Measurements from ENCODE around the gene KDM4D.

Gene KDM4D

DNA sequence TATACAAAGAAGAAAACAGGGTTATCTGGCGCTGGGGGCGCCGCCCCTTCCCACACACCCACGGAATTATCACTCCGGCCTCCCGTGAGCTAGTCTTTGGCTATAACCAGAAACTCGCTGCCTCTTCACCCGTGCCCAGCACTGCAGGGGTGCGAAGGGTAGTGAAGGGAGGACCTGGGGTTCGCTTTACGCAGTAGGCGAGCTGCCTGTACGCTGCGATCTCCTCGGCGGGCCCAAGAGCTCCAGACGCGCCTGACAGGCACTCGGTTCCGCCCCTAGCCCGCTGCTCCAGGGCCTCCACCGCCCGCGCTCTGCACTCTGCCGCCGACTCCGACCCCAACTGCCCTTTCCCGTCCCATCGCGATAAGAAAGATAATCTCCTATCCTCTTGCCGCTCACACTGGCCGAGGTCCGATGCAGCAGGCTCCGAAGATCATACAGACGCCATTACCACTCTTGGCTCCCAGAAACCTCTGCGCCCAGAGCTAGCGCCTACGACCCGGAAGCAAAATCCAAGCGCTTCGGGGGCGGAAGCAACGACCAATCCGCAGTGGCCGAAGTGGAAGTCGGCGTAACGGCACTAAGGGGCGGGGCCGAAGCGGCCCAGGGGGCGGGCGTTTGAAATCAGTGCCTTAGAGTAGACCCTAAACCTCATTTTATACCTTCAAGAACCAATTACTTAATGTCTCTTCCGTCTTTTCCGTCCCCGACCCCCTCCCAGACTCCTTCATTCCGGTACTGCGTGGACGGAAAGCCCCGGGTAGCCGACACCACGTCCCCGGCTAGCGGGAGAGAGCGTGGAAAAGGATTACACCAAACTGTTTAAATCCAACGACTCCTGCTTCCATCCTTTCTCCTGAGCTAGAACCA lies at the start of gene KDM4D, which contains the start of gene CWC15:
TSS of gene KDM4D (plus strand) at position 611 of the 870 bp plus-strand sequence. CDS start 23,664 bp downstream, outside the sequence.
TSS of gene CWC15 (minus strand) at position 458 of the 870 bp plus-strand sequence. CDS start 1,371 bp downstream, outside the sequence.
- TF ChIP-seq, protein P1, sequence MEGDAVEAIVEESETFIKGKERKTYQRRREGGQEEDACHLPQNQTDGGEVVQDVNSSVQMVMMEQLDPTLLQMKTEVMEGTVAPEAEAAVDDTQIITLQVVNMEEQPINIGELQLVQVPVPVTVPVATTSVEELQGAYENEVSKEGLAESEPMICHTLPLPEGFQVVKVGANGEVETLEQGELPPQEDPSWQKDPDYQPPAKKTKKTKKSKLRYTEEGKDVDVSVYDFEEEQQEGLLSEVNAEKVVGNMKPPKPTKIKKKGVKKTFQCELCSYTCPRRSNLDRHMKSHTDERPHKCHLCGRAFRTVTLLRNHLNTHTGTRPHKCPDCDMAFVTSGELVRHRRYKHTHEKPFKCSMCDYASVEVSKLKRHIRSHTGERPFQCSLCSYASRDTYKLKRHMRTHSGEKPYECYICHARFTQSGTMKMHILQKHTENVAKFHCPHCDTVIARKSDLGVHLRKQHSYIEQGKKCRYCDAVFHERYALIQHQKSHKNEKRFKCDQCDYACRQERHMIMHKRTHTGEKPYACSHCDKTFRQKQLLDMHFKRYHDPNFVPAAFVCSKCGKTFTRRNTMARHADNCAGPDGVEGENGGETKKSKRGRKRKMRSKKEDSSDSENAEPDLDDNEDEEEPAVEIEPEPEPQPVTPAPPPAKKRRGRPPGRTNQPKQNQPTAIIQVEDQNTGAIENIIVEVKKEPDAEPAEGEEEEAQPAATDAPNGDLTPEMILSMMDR (IDR thresholded peaks at IDR 0.05), result no peak
- peaks cover 32 to 35% (median 33%) of the 10 kb centered on the region in 3 donors for H3K36me3 ChIP-seq
- peak; percentile 94 to 97 for DNase-seq
- peak within 1 kb of the TSS; percentile 74 to 87 for H3K4me3 ChIP-seq
- H3K9me3 ChIP-seq, result no peaks in the 10 kb centered on the region
- H3K27me3 ChIP-seq, result no peaks in the 10 kb centered on the region
- intact Hi-C loops (cut with DNase I; ENCODE audit: low total_unique reads), result loop anchor here (5.0 to 10.0 kb wide), 3 partner anchors 179 to 1309 kb away; partner anchors contain the start of gene CEP295
- H3K4me1 ChIP-seq, result peaks cover 0 to 16% (median 10%) of the 10 kb centered on the region in 4 donors
- peak within 1 kb of the TSS; percentile 77 to 86 for H3K27ac ChIP-seq

DNA sequence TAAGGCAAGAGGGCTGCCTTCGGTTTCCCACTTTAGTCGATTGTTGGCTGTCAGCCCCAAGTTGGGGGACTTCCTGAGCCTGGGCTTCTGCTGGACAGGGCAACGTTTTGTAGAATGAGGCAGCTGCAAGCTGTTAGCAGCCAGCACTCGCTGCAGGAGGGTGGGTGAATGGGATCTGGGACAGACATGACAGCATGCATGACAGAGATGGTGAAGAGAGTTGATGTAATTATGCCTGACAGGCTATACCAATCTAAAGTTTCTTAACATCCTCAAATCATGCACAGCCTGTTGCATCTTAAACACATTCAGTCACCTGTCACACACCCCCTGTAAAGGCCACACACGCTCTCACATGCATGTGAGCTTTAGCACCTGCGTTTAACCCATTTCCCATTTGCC lies 49.3 kb upstream of the KDM4D start:
- no peaks in the 10 kb centered on the region for H3K27me3 ChIP-seq
- no peaks in the 10 kb centered on the region for H3K9me3 ChIP-seq
- no peaks in the 10 kb centered on the region for H3K36me3 ChIP-seq
- peaks cover 0 to 36% (median 28%) of the 10 kb centered on the region in 4 donors for H3K4me1 ChIP-seq
- no peak overlapping the region for H3K4me3 ChIP-seq
- H3K27ac ChIP-seq, result no peak overlapping the region
- intact Hi-C loops (cut with DNase I; ENCODE audit: low total_unique reads), result no loop called here
- DNase-seq, result no peak
- TF ChIP-seq, protein P1 (IDR thresholded peaks at IDR 0.05), result no peak

DNA sequence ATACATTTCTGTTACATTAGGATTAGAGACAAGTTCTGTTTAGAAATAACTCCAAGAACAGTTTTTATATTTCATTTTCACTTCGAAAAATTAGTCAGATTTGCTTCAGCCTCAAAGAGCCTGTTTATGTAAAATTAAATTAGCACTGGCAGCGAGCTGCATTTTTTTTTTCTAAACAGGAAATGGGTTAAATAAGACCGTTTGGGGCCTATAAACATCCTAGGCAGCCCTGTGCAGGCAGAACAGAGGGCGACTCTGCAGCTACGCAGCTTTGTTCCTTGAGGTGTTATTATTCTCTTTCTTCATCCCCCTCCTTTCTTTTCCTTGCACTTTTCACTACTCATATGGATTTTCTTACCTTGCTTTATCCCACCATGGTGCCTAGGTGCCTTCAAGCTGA lies 48.9 kb upstream of the KDM4D start:
- Histone ChIP-seq H3K9me3 (no peaks in the 10 kb centered on the region), H3K36me3 (no peaks in the 10 kb centered on the region), H3K27me3 (no peaks in the 10 kb centered on the region), H3K4me1 (peaks cover 0 to 37% (median 30%) of the 10 kb centered on the region in 4 donors), H3K4me3 (no peak overlapping the region), H3K27ac (no peak overlapping the region)
- intact Hi-C loops (cut with DNase I; ENCODE audit: low total_unique reads), result no loop called here
- DNase-seq, result no peak
- TF ChIP-seq, protein P1 (IDR thresholded peaks at IDR 0.05), result no peak

DNA sequence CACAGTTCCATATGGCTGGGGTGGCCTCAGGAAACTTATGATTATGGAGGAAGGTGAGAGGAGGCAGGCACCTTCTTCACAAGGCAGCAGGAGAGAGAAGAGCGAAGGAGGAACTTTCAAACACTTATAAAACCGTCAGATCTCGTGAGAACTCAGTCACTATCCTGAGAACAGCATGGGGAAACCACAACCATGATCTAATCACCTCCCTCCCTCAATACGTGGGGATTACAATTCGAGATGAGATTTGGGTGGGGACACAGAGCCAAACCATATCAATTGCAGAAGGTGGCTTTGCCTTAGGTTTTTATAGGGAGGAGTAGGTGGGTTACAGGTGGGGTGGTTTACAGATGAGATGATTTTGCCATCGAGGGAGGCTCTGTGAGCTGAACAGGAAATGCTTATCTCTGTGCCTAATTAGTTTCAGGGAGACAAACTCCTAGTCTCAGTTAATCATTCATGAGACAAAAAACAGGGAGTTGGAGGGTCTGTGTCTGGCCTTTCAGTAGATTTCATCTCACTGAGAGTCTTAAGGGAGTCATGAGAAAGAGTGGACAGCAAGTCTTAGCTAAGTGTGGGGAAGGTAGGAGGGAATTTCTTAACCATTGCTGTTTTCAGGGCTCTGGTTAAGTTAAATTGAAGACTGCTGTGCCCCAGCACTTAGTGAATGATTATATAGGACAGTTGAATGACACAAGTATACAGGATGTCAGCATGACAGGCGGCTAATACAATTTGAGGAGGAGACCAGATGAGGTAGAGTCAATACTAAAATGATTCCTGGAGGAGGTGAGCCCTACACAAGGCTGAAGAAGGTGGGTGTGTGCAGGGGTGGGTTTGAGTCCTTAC lies 47.9 kb upstream of the KDM4D start:
- Histone ChIP-seq H3K27me3 (no peaks in the 10 kb centered on the region), H3K36me3 (no peaks in the 10 kb centered on the region), H3K27ac (peak overlapping the region in 1 of 2 donors; percentile 69), H3K9me3 (no peaks in the 10 kb centered on the region), H3K4me1 (peaks cover 0 to 38% (median 30%) of the 10 kb centered on the region in 4 donors), H3K4me3 (no peak overlapping the region)
- TF ChIP-seq, protein P1 (IDR thresholded peaks at IDR 0.05), result no peak
- intact Hi-C loops (cut with DNase I; ENCODE audit: low total_unique reads), result no loop called here
- DNase-seq, result no peak

DNA sequence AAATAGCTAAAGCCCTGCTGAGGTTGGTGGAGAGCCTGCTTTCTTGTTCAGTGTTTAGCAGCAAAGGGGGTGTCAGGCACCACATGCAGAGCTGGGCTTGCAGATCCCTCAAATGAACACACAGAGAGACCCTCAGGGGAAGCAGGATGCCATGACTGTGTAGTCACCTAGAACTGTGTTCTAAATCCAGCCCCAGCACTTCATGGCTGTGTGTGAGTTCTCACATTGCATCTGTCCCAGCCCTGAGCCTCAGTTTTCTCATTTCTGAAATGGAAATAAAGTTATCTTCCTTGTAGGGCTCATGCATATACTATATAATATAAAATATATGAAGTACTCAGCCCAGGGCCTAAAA lies 47.3 kb upstream of the KDM4D start:
- DNase-seq, result no peak
- peak overlapping the region; percentile 60 to 69 for H3K27ac ChIP-seq

More for the DNA sequence above, 47.3 kb upstream of the KDM4D start:
- TF ChIP-seq, protein P1 (IDR thresholded peaks at IDR 0.05), result no peak
- Histone ChIP-seq H3K27me3 (no peaks in the 10 kb centered on the region), H3K4me3 (no peak overlapping the region), H3K36me3 (no peaks in the 10 kb centered on the region), H3K4me1 (peaks cover 0 to 38% (median 30%) of the 10 kb centered on the region in 4 donors), H3K9me3 (no peaks in the 10 kb centered on the region)
- intact Hi-C loops (cut with DNase I; ENCODE audit: low total_unique reads), result no loop called here
